H9 (cell line): Measurements from ENCODE around the gene CCDC3. TPM values are rescaled to one million over a fixed set of nuclear protein-coding genes. Genes with fewer than 3 reads are reported as not detected.

Experiments used
- DNase-seq: peaks from one replicate; pipeline ENCODE4 v3.0.0-alpha.2; 2017
- H2AFZ ChIP-seq: one replicate; pipeline ENCODE4 v1.6.1; 2013; ENCODE audit warnings: mild to moderate bottlenecking, low read length, control low read depth, moderate library complexity
- H2AK5ac ChIP-seq: 2 replicates; pipeline ENCODE4 v1.6.1; 2013; ENCODE audit warnings: low read length, control low read depth, mixed read lengths; ENCODE audit not compliant: insufficient read length
- H2BK120ac ChIP-seq: one replicate; pipeline ENCODE4 v1.6.1; 2013; ENCODE audit warnings: low read depth, mild to moderate bottlenecking, low read length, control low read depth, inconsistent platforms; ENCODE audit not compliant: poor library complexity, severe bottlenecking
- H2BK12ac ChIP-seq: 2 replicates; pipeline ENCODE4 v1.6.1; 2013; ENCODE audit warnings: low read length, control low read depth, mixed read lengths, low read depth; ENCODE audit not compliant: insufficient read length
- H2BK15ac ChIP-seq: 2 replicates; pipeline ENCODE4 v1.6.1; 2013; ENCODE audit warnings: low read depth, low read length, control low read depth
- H2BK20ac ChIP-seq: one replicate; pipeline ENCODE4 v1.6.1; 2013; ENCODE audit warnings: low read depth, mild to moderate bottlenecking, low read length, control low read depth, inconsistent platforms; ENCODE audit not compliant: poor library complexity, severe bottlenecking
- H2BK5ac ChIP-seq: 2 replicates; pipeline ENCODE4 v1.6.1; 2013; ENCODE audit warnings: low read length, control low read depth, mixed read lengths; ENCODE audit not compliant: insufficient read length
- H3K14ac ChIP-seq: 2 replicates; pipeline ENCODE4 v1.6.1; 2013; ENCODE audit warnings: low read length, control low read depth; ENCODE audit not compliant: insufficient read depth
- H3K18ac ChIP-seq: 2 replicates; pipeline ENCODE4 v1.6.1; 2013; ENCODE audit warnings: low read depth, mild to moderate bottlenecking, mixed read lengths, low read length, control low read depth; ENCODE audit not compliant: insufficient read length
- H3K23ac ChIP-seq: 2 replicates; pipeline ENCODE4 v1.6.1; 2013; ENCODE audit warnings: low read length, control low read depth, mixed read lengths, low read depth; ENCODE audit not compliant: insufficient read length
- H3K23me2 ChIP-seq: 2 replicates; pipeline ENCODE4 v1.6.1; 2013; ENCODE audit warnings: low read depth, mild to moderate bottlenecking, mixed read lengths, low read length, control low read depth; ENCODE audit not compliant: insufficient read length, poor library complexity, severe bottlenecking
- H3K27ac ChIP-seq: 2 replicates; pipeline ENCODE4 v1.5.1; 2013; ENCODE audit warnings: low read length, control low read depth, mixed read lengths, low read depth; ENCODE audit not compliant: insufficient read length
- H3K27me3 ChIP-seq: 2 replicates; pipeline ENCODE4 v1.6.1; 2013; ENCODE audit warnings: low read length, control low read depth, inconsistent platforms; ENCODE audit not compliant: insufficient read depth
- H3K4ac ChIP-seq: 2 replicates; pipeline ENCODE4 v1.6.1; 2013; ENCODE audit warnings: low read depth, mild to moderate bottlenecking, control low read depth, inconsistent platforms, low read length, moderate library complexity
- H3K4me1 ChIP-seq: 2 replicates; pipeline ENCODE4 v1.6.1; 2013; ENCODE audit warnings: low read length, control low read depth, inconsistent platforms; ENCODE audit not compliant: insufficient read depth
- H3K4me2 ChIP-seq: 2 replicates; pipeline ENCODE4 v1.6.1; 2013; ENCODE audit warnings: low read length, control low read depth, mixed read lengths; ENCODE audit not compliant: insufficient read length, insufficient read depth
- H3K56ac ChIP-seq: 2 replicates; pipeline ENCODE4 v1.6.1; 2013; ENCODE audit warnings: low read depth, mild to moderate bottlenecking, mixed read lengths, low read length, control low read depth; ENCODE audit not compliant: insufficient read length
- H3K79me1 ChIP-seq: 2 replicates; pipeline ENCODE4 v1.6.1; 2013; ENCODE audit warnings: low read depth, mild to moderate bottlenecking, moderate library complexity, low read length, control low read depth, inconsistent platforms; ENCODE audit not compliant: insufficient read depth, poor library complexity, severe bottlenecking
- H3K79me2 ChIP-seq: 2 replicates; pipeline ENCODE4 v1.6.1; 2013; ENCODE audit warnings: low read length, control low read depth, inconsistent platforms; ENCODE audit not compliant: insufficient read depth
- H3K9ac ChIP-seq: 2 replicates; pipeline ENCODE4 v1.6.1; 2013; ENCODE audit warnings: low read length, control low read depth, mixed read lengths; ENCODE audit not compliant: insufficient read length; ENCODE audit errors: extremely low read depth
- H3K9me3 ChIP-seq: one replicate; pipeline ENCODE4 v1.6.1; 2013; ENCODE audit warnings: low read depth, low read length, inconsistent platforms; ENCODE audit not compliant: control insufficient read depth
- H3T11ph ChIP-seq: one replicate; pipeline ENCODE4 v1.6.1; 2013; ENCODE audit warnings: mild to moderate bottlenecking, low read length, control low read depth, inconsistent platforms
- H4K20me1 ChIP-seq: one replicate; pipeline ENCODE4 v1.6.1; 2013; ENCODE audit not compliant: control insufficient read depth, insufficient read length, insufficient read depth
- H4K5ac ChIP-seq: 2 replicates; pipeline ENCODE4 v1.6.1; 2013; ENCODE audit warnings: low read depth, mild to moderate bottlenecking, mixed read lengths, low read length, control low read depth; ENCODE audit not compliant: insufficient read length
- H4K8ac ChIP-seq: replicated peaks from 2 replicates; pipeline ENCODE4 v1.6.1; 2013; ENCODE audit warnings: low read length, control low read depth, mixed read lengths, low read depth; ENCODE audit not compliant: insufficient read length
- H4K91ac ChIP-seq: 2 replicates; pipeline ENCODE4 v1.6.1; 2013; ENCODE audit warnings: low read depth, mild to moderate bottlenecking, moderate library complexity, mixed read lengths, low read length, control low read depth; ENCODE audit not compliant: insufficient read length
- H3K27ac Mint-ChIP-seq, 3 experiments: 2 replicates in 2 of 3; 3 replicates in 1 of 3; pipeline ENCODE4 v1.8.0; 2020 to 2021; ENCODE audit warnings: mixed read lengths in 3 of 3, mild to moderate bottlenecking in 1 of 3, moderate library complexity in 1 of 3
- H3K27me3 Mint-ChIP-seq: 2 replicates; pipeline ENCODE4 v1.8.0; 2021; ENCODE audit warnings: low read depth, mild to moderate bottlenecking, moderate library complexity, mixed read lengths
- H3K36me3 Mint-ChIP-seq, 3 experiments: 2 replicates in 2 of 3; 3 replicates in 1 of 3; pipeline ENCODE4 v1.8.0; 2020 to 2021; ENCODE audit warnings: low read depth in 3 of 3, mixed read lengths in 3 of 3; ENCODE audit not compliant: insufficient read depth in 1 of 3
- H3K4me1 Mint-ChIP-seq, 2 experiments: 2 replicates each; pipeline ENCODE4 v1.8.0; 2020; ENCODE audit warnings: mixed read lengths in 2 of 2
- H3K4me3 Mint-ChIP-seq, 2 experiments: 2 replicates in 1 of 2; 3 replicates in 1 of 2; pipeline ENCODE4 v1.8.0; 2020 to 2021; ENCODE audit warnings: mild to moderate bottlenecking in 2 of 2, mixed read lengths in 2 of 2, moderate library complexity in 1 of 2
- H3K9me3 Mint-ChIP-seq, 2 experiments: 2 replicates in 1 of 2; 3 replicates in 1 of 2; pipeline ENCODE4 v1.8.0; 2020; ENCODE audit warnings: mild to moderate bottlenecking in 2 of 2, mixed read lengths in 2 of 2, moderate library complexity in 1 of 2
- WGBS: extraction: QIAGEN DNeasy Blood & Tissue Kit; methylation state at CpG from one replicate; pipeline ENCODE4 v1.1.7; 2013; ENCODE audit warnings: missing lambda C conversion rate, low lambda C conversion rate, mixed read lengths; ENCODE audit not compliant: insufficient read length; ENCODE audit errors: extremely low coverage; 5-methylcytosine and 5-hydroxymethylcytosine counted together
- total RNA-seq: library from RNA; stranded (reverse); gene quantifications from 2 replicates; pipeline ENCODE4 v1.2.1, GENCODE V29; 2021
- TF ChIP-seq, protein P1 (sequence below): fragments of 200-600 bp; sonication (generic); conservative IDR thresholded peaks from 3 replicates; pipeline ENCODE4 v1.8.0; 2021; ENCODE audit warnings: antibody characterized with exemption, mild to moderate bottlenecking

CCDC3 gene
- total RNA-seq, 1 experiment from 2014 or later: 2.3 TPM

DNA sequence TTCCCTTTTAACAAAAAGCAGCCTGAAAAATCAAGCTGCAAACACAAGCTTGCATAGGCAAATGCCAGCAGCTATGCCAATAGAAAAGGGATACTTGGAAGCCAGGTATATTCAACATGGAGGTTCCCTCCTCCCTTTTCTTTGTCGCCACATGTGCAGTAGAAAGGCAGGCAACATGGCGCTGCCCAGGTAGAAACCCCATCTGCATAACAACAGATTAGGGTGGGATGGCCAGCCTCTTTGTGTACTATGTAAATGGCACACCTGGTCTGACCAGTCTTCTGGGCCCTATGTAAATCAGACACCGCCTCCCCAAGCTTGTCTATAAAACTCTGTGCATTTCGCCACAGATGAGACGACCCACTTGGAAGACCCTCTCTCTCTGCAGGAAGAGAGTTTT is 58.1 kb downstream of the CCDC3 start:
- no peak overlapping the region for H4K5ac ChIP-seq
- Mint-ChIP-seq H3K9me3 (peaks cover 10% of the 10 kb centered on the region in 2 experiments; a peak in 3 of 5 replicates), H3K36me3 (peaks cover 2 to 23% (median 8%) of the 10 kb centered on the region in 3 experiments; a peak in 4 of 7 replicates), H3K27ac (0 out of 7 replicates have a peak overlapping the region, but pooled peaks of 1 of the 3 experiments have one; percentile 3), H3K4me3 (no peak overlapping the region), H3K4me1 (peaks cover 21 to 22% of the 10 kb centered on the region in 2 experiments), H3K27me3 (no peaks in the 10 kb centered on the region; the same call in 1 of the 2 replicates)
- H3K23me2 ChIP-seq: no peaks in the 10 kb centered on the region
- H2BK5ac ChIP-seq: no peak overlapping the region
- no peak overlapping the region for H3K4ac ChIP-seq
- no peak overlapping the region for H2AFZ ChIP-seq
- peak; percentile 48 for DNase-seq
- no peak overlapping the region for H2BK15ac ChIP-seq
- no peak overlapping the region for H2BK20ac ChIP-seq
- no peaks in the 10 kb centered on the region for H3K79me2 ChIP-seq
- no peak overlapping the region for H3K4me2 ChIP-seq
- no peak overlapping the region for H4K8ac ChIP-seq
- H3K9me3 ChIP-seq: no peaks in the 10 kb centered on the region
- H3K79me1 ChIP-seq: no peaks in the 10 kb centered on the region
- no peak overlapping the region for H2BK120ac ChIP-seq
- no peak overlapping the region for H3K56ac ChIP-seq
- no peak overlapping the region for H3K18ac ChIP-seq
- H2AK5ac ChIP-seq: no peak overlapping the region
- H3K27ac ChIP-seq: no peak overlapping the region
- H3T11ph ChIP-seq: no peak overlapping the region
- H2BK12ac ChIP-seq: no peak overlapping the region
- TF ChIP-seq, protein P1, sequence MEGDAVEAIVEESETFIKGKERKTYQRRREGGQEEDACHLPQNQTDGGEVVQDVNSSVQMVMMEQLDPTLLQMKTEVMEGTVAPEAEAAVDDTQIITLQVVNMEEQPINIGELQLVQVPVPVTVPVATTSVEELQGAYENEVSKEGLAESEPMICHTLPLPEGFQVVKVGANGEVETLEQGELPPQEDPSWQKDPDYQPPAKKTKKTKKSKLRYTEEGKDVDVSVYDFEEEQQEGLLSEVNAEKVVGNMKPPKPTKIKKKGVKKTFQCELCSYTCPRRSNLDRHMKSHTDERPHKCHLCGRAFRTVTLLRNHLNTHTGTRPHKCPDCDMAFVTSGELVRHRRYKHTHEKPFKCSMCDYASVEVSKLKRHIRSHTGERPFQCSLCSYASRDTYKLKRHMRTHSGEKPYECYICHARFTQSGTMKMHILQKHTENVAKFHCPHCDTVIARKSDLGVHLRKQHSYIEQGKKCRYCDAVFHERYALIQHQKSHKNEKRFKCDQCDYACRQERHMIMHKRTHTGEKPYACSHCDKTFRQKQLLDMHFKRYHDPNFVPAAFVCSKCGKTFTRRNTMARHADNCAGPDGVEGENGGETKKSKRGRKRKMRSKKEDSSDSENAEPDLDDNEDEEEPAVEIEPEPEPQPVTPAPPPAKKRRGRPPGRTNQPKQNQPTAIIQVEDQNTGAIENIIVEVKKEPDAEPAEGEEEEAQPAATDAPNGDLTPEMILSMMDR: no peak
- H4K91ac ChIP-seq: no peak overlapping the region
- no peaks in the 10 kb centered on the region for H4K20me1 ChIP-seq
- peaks cover under 1% of the 10 kb centered on the region; the same call in 1 of the 2 replicates for H3K27me3 ChIP-seq
- no peak overlapping the region for H3K14ac ChIP-seq
- H3K4me1 ChIP-seq: no peaks in the 10 kb centered on the region
- no peak overlapping the region for H3K23ac ChIP-seq
- WGBS: no CpG with 5 or more reads among the region's 5 CpGs
- H3K9ac ChIP-seq: no peak overlapping the region
